Astrocyte (in vitro differentiated cells and primary cell): ENCODE measurements around the gene SHQ1.

Experiments
- CTCF ChIP-seq: IDR thresholded peaks from 2 replicates; pipeline ENCODE4 v1.5.1; 2011; ENCODE audit warnings: low read depth, mild to moderate bottlenecking, inconsistent platforms, low read length, moderate library complexity; ENCODE audit not compliant: insufficient read depth
- EZH2 ChIP-seq: IDR thresholded peaks from 2 replicates; pipeline ENCODE4 v1.6.1; 2012; ENCODE audit warnings: mild to moderate bottlenecking, low read length, inconsistent platforms; ENCODE audit not compliant: insufficient read depth

GRCh38 chr3:72746430-72747411 is 101.5 kb downstream of the SHQ1 start:
- TF ChIP-seq CTCF (no peak), EZH2 (no peak)
